Mammary epithelial cell (primary cell): ENCODE results near the gene NCF2.

Source experiments
- CTCF ChIP-seq, 2 donors: IDR thresholded peaks in 1 of 2; conservative IDR thresholded peaks in 1 of 2; 2 replicates each; pipeline ENCODE4 v1.5.1; 2011 to 2012; ENCODE audit warnings: inconsistent platforms in 2 of 2, low read length in 2 of 2, mild to moderate bottlenecking in 2 of 2, control low read depth in 1 of 2, low read depth in 1 of 2; ENCODE audit not compliant: insufficient read depth in 1 of 2; ENCODE audit errors: extremely low read depth in 1 of 2
- EZH2 ChIP-seq: IDR thresholded peaks from 2 replicates; pipeline ENCODE4 v1.6.1; 2012; ENCODE audit warnings: low read length, inconsistent platforms, borderline replicate concordance

- TF ChIP-seq CTCF (conservative IDR thresholded peaks at IDR 0.05 in 1 of 2, IDR thresholded peaks at IDR 0.05 in 1 of 2; ENCODE audit: extremely low read depth in 1 of 2, insufficient read depth in 1 of 2, low read depth in 1 of 2, low read length in 2 of 2): no peak
- no peak for TF ChIP-seq EZH2
These were observed 21.9 kb downstream of the NCF2 start for GRCh38 chr1:183568176-183569021.
